HTR-8/SVneo (cell line): Measurements from ENCODE around the gene PMIS2.

Experiments used
- DNase-seq: peaks from one replicate; pipeline ENCODE4 v3.0.0; 2011; ENCODE audit warnings: low spot score, mixed read lengths; ENCODE audit not compliant: insufficient read length
- FAIRE-seq: peaks from 2 replicates; lab custom pipeline; 2011; peaks lifted over from hg19 to GRCh38; lab: Jason Lieb, UNC

The PMIS2 gene

DNA sequence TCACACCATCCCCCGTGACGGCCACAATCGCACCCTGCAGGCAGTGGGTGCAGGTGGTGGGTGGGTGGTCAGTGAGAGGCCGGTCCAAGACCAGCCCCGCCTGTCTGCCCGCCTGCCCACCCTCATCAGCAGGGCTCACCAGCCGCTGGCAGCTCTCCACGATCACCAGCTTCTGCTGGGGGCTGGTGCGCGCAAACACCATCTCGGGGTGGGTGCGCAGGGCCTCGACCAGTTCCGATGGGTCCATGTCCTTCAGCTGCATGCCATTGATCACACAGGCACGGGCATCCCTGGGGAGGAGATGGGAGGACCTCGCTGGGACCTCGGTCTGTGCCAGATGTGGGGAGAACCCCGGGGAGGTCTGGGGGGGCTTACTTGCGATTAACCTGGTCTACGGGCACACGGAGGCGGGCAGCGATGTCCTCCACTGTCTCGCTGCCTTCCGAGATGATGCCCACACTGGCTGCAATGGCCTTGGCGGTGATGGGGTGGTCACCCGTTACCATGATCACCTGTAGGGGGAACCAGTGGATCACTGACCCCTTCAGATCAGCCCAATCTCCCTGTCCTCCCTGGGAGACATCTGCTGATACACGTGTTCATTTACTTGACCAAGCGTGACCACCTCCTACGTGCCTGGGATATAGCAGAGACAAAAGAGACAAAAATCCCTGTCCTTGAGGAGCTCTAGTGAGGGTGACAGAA is 30.5 kb upstream of the PMIS2 start:
- DNase-seq (peak; percentile 76), FAIRE-seq (peak; percentile 79)

DNA sequence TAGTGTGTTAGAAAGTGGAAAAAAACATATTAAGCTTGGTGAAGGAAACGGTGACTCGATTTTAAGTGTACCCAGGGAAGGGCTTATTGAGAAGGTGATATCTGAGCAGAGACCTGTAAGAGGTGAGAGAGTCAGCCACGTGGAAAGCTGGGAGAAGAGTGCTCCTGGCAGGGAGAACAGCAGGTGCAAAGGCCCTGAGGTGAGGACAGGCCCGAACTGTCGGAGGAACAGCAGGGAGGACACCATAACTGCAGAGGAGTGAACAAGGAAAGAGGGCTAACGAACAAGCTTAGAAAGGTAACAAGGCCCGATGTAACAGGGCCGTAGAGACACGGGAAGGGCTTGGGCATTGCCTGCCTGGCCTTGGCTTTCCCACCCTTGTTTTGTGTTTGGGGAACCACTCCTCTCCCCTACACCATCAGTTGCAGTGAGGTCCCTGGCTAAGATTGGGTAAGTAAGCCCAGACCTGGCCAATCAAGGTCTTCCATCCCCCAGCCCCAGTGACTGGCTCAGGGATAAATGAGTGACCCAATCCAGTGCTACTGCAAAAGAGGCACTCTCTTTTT is 29.9 kb upstream of the PMIS2 start:
- FAIRE-seq, result no peak
- no peak for DNase-seq

DNA sequence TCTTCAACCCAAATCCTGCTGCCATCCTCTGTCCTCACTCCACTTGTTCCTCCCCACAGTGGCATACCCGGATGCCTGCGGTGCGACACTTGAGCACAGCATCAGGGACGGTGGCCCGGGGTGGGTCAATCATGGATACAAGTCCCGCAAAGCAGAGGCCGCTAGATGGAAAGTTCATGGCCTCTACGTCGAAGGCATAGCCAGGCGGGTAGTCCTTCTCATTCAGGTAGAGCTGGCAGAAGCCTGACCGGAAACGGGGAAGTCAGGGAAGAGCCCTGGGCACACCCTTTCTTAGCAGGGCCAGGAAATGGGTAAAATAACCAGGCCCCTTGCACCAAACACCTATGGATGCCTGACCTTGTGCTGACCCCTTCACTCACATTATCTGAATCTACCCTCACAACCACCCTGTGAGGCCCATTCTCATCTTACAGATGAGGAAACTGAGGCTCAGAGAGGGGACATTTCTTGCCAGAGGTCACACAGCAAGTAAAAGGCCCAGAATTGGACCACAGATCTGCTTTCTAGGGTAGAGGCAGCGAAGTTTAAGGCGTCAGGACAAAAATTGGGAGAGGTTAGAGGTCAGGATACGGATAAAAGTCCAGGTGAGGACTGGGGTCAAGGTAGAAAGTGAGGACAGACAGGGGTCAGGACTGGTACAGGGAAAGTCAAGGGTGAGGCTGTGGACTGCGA is 29.0 kb upstream of the PMIS2 start:
- DNase-seq (no peak), FAIRE-seq (no peak)

DNA sequence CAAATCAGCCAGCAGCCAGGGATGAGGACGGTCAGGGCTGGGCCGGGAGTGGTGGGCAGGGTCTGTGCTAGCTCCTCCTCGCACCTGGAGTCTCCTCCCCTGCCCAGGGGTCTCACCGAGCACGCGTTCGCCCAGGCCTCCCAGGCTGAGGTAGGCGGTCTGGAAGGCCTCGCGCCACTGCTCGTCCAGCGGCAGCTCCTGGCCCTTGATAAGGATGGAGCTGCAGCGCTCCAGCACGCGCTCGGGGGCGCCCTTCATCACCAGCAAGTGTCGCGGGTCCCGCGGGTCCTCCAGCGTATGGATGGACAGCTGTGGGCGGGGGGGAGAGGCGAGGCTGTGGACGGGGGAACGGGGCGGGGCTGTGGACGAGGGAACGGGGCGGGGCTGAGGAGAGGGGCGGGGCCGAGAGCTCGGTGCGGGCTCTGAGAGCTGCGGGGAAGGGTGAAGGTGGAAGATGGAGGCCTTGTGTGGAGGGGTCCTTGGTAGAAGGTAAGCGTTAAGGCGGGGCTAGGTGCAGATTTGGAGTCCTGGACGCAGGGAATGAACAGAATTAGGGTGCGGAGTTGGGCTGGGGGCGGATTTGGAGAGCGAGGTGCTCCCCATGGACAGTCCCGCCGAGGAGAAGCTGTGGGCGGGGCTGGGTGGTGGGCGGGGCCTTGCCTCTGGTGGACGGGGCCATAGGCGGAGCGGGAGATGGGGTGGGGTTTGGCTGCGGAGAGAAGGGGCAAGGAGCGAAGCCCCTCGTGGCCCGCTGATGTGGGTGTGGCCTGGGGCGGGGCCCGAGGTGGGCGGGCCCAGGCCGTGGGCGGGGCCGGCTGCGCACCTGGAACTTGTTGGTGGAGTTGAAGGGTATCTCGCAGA is 28.2 kb upstream of the PMIS2 start:
- DNase-seq, result no peak
- no peak for FAIRE-seq

DNA sequence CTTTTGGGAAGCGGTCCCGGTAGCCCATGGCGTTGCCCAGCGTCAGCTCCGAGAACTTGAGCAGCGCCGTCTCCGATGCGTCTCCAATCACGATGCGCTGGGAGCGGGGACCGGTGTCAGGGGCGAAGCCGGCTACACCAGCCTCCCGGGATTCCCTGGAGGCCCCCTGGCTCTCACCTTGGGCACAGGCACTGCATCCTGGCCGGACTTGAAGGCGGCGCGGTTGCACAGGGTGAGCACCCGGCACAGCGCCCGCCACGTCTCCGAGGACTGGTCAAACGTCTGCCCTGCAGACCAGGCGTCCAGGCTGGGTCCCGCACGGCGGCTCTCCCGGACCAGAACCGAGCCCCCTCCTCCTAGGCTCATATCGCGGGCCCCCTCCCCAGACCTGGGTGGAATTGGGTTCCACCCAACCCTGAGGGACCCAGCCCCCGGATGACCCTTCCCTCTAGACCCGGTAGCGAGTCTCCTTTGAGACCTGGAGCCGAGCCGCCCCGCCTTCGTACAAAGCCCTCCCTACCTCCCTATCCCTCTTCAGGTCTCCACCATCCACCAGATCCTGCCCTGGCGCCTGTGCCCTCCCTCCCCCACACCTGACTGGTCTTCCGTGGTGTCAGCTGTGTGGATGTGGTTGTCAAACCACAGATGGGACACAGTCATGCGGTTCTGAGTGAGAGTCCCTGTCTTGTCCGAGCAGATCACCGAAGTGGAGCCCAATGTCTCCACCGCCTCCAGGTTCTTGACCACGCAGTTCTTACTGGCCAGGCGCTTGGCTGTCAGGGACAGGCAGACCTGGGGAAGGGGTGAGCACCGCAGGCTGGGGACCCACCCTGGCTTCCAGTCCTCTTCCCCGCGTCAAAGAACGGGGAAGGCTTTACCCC is 27.3 kb upstream of the PMIS2 start:
- no peak for FAIRE-seq

DNA sequence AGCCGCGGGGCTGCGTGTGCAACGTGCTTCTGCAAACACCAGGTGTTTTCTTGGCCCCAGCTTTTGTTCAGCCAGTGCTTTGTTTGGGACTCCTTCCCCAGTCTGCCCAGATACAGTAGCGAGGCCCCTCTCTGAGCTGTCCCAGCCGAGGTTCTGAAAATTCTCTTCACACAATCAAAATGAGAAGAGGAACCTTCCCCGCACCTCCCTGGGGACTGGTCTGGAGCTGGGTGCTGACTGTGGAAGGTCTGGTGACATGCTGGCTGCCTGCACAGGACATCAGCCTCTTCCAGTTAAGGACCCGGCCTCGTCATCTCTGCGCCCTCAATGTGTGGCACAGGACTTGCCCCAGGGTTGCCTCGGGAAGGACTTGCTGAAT is 26.7 kb upstream of the PMIS2 start:
- DNase-seq (no peak), FAIRE-seq (no peak)

More for the DNA sequence above, 27.3 kb upstream of the PMIS2 start:
- no peak for DNase-seq

DNA sequence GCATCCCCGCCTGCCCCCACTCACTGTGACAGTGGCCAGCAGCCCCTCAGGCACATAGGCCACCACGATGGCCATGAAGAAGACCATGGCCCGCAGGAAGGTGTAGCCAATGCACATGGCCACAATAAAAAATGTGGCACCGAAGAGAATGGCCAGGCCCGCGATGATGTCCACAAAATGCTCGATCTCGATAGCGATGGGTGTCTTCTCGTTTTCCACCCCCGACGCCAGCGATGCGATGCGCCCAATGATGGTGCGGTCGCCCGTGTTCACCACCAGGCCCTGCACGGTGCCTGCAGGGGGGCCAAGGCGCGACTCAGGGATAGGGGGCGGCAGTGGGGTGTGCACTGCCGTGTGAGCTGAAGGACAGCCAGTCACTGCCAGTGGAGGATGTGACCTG is 26.2 kb upstream of the PMIS2 start:
- FAIRE-seq, result no peak
- no peak for DNase-seq

DNA sequence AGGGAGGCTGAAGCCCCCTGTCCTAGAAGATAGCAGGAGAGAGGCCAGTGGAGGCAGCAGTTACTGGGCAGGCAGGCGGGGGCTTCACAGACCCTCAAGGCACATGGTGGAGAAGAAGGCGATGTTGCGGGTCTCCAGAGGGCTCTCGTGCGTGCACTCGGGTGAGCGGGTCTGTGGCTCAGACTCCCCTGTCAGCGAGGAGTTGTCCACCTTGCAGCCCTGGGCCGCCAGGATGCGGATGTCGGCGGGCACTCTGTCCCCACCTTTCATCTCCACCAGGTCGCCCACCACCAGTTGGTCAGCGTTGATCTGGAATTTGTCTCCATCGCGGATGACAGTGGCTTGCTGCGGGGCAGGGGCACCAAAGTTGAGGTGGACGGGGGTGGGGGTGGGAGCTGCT is 25.7 kb upstream of the PMIS2 start:
- FAIRE-seq (no peak), DNase-seq (no peak)

DNA sequence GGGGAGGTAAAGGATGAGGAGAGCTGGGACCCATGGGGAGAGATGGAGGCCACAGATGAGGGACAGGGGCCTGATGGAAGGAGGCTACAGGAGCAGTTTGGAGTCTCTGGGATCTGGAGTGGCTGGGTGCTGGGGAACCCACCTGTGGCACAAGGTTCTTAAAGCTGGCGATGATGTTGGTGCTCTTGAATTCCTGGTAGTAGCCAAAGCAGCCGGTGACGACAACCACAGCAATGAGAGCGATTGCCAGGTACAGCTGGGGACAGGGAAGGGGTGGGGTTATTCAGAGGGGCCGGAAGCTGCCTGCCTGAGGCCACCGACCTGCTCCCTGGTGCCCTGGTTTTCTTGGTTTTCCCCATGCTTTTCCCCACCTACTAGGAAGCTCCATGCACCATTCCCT is 25.3 kb upstream of the PMIS2 start:
- FAIRE-seq (no peak), DNase-seq (no peak)

DNA sequence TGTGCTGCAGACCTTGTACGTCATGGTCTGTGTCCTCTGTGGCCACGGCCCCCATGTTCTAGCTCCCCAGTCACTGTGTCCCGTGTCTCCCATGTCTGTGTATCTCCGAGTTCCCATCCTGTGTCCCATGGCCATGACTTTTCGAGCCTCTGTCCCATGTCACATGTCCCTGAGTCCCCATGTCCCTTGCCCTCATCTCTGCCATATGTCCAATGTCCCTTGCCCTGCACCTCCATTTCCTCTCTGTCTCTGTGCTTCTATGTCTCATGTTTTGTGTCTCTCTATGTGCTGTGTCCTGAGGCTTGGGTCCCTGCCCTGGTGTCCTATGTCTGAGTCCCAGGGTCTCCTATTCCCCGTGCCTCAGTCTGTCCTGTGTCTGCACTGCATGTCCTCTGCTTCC is 24.5 kb upstream of the PMIS2 start:
- DNase-seq, result no peak

DNA sequence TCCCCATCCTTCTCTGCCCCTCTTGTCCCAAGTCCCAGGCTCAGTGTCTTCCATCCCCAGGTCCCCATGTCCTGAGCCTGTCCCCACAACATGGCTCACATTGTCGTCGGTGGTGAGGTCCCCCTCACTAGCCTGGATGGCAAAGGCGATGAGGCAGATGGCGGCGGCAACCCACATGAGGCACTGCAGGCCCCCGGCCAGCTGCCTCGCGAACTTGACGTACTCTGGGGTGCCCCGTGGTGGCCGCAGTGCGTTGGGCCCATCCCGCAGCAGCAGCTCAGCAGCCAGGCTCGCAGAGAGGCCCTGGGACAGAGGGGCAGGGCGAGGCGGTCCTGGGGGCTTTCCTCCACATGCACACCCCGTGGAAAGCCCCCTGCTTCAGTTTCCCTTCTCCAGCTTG is 23.6 kb upstream of the PMIS2 start:
- no peak for DNase-seq
- FAIRE-seq, result no peak

More for the DNA sequence above, 24.5 kb upstream of the PMIS2 start:
- FAIRE-seq, result no peak

DNA sequence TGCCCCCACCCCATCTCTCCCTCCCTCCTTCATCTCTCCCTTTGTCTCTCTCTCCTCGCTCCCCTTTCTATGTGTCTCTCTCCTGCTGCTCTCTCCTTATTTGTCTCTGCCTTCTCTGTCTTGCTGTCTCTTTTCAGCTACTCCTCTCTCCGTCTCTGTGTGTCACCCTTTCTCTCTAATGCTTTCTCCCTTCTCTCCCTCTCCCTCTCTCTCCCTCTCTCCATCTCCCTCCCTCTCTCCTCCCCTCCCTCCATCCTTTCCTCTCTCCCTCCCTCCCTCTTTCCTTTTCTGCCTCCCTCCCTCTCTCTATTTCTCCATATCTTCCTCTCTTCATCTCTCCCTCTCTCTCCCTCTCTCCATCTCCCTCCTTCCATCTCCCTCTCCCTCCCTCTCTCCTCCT is 23.2 kb upstream of the PMIS2 start:
- no peak for DNase-seq
- no peak for FAIRE-seq

DNA sequence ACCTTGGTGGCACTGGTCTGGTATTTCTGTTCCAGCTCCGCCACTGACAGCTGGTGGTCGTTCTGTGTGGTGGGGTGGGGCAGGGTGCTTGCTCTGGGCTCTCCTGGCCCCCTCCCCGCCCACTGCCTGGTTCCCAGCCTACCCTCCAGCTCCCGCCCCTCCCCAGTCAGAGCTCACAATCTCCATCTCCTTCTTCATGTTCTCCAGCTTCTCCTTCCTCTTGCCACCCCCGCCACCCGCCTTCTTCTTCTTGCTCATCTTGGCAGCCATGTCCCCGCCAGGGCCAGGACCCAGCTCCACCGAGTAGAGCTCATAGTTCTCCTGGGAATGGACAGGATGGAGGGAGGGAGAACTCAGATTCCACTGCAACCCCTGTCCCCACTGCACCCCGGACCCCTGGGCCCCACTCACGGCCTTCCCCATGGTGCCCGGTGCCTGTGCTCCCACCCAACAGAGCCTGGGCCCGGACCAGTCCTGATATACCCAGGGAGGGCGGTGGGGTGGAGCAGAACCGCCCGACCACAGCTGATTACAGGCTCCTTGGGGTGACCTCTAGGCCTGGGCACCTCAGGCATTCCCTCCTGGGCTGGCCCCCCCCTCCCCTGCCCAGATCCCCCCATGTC is 22.7 kb upstream of the PMIS2 start, which contains the start of gene ATP4A:
ATP4A (minus strand) TSS at position 452 of the 623 bp plus-strand sequence; CDS start at position 423, 29 bp downstream.
- no peak for FAIRE-seq
- no peak for DNase-seq

DNA sequence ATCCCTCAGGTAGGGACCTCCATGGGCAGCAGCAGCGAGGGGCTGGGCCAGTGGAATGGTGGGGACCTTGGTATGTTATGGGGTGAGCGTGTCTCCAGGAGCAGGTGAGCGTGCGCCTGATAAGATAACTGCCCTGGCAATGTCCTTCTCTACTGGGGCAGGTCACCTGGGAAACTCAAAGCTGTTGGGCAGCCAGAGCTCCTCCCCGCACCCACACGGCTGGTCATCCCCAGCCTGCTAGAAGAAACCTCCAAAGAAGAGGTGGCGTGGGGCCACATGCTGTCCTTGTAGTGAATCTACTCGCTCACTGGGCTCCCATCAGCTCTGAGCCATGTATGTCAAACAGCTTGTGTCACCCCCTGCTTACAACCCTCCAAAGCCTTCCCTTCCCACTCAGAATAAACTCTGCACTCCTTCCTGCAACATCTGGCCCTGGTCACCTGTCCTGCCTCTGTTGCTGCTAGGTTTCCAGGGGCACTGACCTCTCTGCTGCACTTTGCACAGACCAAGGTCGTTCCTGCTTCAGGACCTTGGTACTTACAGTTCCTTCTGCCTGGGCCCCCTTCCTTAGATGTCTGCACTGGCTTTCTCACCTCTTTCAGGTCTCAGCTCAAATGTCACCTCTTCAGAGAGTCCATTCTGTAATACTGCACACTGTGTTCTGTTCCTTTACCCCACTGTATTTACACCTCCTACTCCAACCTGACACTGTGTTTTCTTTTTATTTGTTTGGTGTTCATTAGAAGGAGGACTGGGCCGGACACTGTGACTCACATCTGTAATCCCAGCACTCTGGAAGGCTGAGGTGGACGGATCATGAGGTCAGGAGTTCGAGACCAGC is 20.7 kb upstream of the PMIS2 start:
- FAIRE-seq (no peak), DNase-seq (no peak)

DNA sequence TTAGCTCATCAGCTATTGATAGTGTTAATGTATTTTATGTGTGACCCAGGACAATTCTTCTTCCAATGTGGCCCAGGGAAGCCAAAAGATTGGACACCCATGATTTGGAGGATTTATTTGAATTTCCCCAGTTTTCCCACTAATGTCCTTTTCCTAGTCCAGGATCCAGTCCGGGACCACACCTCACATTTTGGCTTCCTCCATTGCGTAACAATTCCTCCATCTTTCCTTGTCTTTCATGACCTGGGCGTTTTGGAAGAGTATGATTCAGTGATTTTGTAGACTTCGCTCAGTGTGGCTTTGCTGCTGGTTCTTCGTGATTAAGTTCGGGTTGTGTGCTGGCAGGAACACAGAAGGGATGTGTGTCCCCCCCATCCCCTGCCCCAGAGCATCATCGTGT is 19.2 kb upstream of the PMIS2 start:
- no peak for FAIRE-seq
- no peak for DNase-seq

DNA sequence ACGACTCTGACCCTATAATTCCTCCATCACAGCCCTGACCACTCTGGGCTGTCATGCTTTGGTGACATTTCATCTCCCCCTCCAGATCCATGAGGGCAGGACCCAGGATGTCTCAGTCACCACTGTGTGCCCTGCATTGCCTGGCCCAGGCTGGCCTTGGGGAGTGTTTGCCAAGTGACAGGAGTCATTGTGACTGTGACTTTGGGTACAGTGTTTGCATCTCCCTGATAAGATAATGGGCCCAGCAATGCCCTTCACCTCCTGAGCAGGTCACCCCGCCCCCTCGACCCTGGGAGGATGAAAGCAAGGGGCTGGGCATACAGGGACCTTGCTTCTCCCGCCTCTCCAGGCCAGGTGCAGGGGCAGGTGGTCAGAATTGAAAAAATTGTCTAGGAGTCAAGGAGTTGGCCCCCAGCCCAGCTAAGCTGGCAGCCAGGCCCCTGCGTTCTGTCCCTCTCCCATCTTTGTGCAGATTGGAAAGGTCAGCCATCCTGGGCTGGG is 16.6 kb upstream of the PMIS2 start:
- DNase-seq (no peak), FAIRE-seq (no peak)

DNA sequence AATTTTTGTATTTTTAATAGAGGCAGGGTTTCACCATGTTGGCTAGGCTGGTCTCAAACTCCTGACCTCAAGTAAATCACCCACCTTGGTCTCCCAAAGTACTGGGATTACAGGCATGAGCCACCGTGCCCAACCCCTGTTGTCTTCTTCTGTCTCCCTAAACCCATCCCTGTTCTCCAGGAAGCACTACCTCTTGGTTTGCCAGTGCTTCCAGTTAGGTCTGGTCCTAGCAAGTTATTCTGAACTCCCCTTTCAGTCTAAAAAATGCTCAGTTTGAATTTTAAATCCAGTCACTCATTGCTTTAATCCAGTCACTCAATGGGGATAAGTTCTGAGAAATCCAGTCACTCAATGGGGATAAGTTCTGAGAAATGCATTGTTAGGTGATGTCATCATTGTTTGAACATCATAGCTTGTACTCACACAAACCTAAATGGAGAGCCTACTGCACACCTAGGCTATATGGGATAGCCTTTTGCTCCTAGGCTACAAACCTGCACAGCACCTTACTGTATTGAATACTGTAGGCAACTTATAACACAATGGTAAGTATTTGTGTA is 14.5 kb upstream of the PMIS2 start:
- no peak for DNase-seq
- FAIRE-seq, result no peak

DNA sequence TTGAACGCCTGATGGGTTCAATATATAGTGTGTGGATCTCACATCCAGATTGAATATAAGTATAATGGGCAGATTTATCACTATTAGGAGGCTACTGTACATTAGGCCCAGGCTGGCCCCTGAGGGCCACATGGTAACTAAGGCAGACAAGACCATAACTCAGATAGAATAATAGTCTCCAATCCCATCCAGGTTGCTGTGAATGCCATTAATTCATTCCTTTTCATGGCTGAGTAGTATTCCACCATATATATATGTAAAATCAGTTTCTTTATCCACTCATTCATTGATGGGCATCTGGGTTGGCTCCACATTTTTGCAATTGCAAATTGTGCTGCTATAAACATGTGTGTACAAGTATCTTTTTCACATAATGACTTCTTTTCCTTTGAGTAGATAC is 8.1 kb upstream of the PMIS2 start:
- DNase-seq (no peak), FAIRE-seq (no peak)
